HL-60 (cell line): Measurements from ENCODE around the gene BRPF3.

Experiments used
- POLR2AphosphoS5 ChIP-seq: IDR thresholded peaks from 2 replicates; pipeline ENCODE4 v1.6.1; 2012; ENCODE audit warnings: low read depth
- TF ChIP-seq, protein P1 (sequence below): IDR thresholded peaks from one replicate; pipeline ENCODE4 v1.5.1; 2011; ENCODE audit warnings: low read length, control low read depth, inconsistent platforms; ENCODE audit not compliant: insufficient read depth

DNA sequence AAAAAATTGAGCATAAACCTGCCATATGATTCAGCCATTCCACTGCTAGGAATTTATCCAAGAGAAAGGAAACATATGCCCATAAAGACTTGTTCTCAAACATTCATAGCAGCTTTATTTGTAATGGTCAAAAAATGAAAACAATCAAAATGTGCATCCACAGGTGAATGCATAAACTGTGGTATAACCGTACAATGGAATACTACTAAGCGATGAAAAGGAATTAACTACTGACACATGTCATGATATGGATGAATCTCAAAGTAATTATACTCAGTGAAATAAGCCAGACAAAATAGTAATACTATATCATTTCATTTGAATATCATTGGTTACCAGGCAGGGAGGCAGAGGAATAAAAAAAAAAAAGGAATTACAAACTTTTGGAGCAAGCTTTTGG lies 25.8 kb upstream of the BRPF3 start:
- TF ChIP-seq, protein P1, sequence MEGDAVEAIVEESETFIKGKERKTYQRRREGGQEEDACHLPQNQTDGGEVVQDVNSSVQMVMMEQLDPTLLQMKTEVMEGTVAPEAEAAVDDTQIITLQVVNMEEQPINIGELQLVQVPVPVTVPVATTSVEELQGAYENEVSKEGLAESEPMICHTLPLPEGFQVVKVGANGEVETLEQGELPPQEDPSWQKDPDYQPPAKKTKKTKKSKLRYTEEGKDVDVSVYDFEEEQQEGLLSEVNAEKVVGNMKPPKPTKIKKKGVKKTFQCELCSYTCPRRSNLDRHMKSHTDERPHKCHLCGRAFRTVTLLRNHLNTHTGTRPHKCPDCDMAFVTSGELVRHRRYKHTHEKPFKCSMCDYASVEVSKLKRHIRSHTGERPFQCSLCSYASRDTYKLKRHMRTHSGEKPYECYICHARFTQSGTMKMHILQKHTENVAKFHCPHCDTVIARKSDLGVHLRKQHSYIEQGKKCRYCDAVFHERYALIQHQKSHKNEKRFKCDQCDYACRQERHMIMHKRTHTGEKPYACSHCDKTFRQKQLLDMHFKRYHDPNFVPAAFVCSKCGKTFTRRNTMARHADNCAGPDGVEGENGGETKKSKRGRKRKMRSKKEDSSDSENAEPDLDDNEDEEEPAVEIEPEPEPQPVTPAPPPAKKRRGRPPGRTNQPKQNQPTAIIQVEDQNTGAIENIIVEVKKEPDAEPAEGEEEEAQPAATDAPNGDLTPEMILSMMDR = no peak
- no peak for TF ChIP-seq POLR2AphosphoS5
